Ishikawa (cell line): ENCODE results near the gene ZNF583.

Experiments used
- CREB1 ChIP-seq: IDR thresholded peaks from 2 replicates; pipeline ENCODE4 v1.6.1; 2012; ENCODE audit warnings: low read depth
- EGR1 ChIP-seq: IDR thresholded peaks from 2 replicates; pipeline ENCODE4 v1.6.1; 2012
- EP300 ChIP-seq: IDR thresholded peaks from 2 replicates; pipeline ENCODE4 v1.6.1; 2012; ENCODE audit warnings: borderline replicate concordance
- FOXM1 ChIP-seq: IDR thresholded peaks from 2 replicates; pipeline ENCODE4 v1.6.1; 2012; ENCODE audit warnings: low read depth, borderline replicate concordance
- RAD21 ChIP-seq: IDR thresholded peaks from 2 replicates; pipeline ENCODE4 v1.6.1; 2012; ENCODE audit warnings: low read depth
- TAF1 ChIP-seq: IDR thresholded peaks from 2 replicates; pipeline ENCODE4 v1.6.1; 2012; ENCODE audit warnings: low read depth, mild to moderate bottlenecking
- TCF12 ChIP-seq: IDR thresholded peaks from 2 replicates; pipeline ENCODE4 v1.6.1; 2012; ENCODE audit warnings: low read depth
- TEAD4 ChIP-seq: IDR thresholded peaks from 2 replicates; pipeline ENCODE4 v1.6.1; 2012
- YY1 ChIP-seq: IDR thresholded peaks from 2 replicates; pipeline ENCODE4 v1.6.1; 2012; ENCODE audit warnings: low read depth
- ZBTB7A ChIP-seq: IDR thresholded peaks from 2 replicates; pipeline ENCODE4 v1.6.1; 2012; ENCODE audit warnings: low read depth
- TF ChIP-seq, protein P1 (sequence below): IDR thresholded peaks from 2 replicates; pipeline ENCODE4 v1.6.1; 2012; ENCODE audit warnings: low read depth, mild to moderate bottlenecking
- TF ChIP-seq, protein P2 (sequence below): IDR thresholded peaks from 2 replicates; pipeline ENCODE4 v1.6.1; 2012

DNA sequence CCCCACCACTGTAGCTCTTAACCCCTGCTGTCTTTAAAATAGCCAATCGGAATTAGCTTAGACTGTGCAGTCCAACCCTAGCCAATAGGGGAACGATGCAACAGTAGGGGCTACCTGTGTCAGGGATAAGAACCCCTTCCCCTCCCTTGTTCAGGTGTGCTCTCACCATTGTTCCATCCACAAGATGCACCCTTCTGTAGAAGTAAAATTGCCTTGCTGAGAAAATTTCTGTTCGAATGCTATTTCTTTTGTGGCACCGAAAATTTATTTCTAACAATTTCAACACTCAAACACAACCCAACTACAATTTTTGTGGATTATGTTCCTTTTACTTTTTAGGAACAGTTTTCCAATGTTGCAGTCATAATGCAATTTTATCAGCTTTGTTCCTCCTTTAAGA, 3.6 kb upstream of the ZNF583 start:
- TF ChIP-seq EP300 (no peak), TAF1 (no peak), TEAD4 (no peak), ZBTB7A (no peak), TCF12 (no peak), FOXM1 (no peak), RAD21 (no peak), YY1 (no peak), EGR1 (no peak), CREB1 (no peak)
- TF ChIP-seq, protein P1, sequence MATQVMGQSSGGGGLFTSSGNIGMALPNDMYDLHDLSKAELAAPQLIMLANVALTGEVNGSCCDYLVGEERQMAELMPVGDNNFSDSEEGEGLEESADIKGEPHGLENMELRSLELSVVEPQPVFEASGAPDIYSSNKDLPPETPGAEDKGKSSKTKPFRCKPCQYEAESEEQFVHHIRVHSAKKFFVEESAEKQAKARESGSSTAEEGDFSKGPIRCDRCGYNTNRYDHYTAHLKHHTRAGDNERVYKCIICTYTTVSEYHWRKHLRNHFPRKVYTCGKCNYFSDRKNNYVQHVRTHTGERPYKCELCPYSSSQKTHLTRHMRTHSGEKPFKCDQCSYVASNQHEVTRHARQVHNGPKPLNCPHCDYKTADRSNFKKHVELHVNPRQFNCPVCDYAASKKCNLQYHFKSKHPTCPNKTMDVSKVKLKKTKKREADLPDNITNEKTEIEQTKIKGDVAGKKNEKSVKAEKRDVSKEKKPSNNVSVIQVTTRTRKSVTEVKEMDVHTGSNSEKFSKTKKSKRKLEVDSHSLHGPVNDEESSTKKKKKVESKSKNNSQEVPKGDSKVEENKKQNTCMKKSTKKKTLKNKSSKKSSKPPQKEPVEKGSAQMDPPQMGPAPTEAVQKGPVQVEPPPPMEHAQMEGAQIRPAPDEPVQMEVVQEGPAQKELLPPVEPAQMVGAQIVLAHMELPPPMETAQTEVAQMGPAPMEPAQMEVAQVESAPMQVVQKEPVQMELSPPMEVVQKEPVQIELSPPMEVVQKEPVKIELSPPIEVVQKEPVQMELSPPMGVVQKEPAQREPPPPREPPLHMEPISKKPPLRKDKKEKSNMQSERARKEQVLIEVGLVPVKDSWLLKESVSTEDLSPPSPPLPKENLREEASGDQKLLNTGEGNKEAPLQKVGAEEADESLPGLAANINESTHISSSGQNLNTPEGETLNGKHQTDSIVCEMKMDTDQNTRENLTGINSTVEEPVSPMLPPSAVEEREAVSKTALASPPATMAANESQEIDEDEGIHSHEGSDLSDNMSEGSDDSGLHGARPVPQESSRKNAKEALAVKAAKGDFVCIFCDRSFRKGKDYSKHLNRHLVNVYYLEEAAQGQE, result no peak
- TF ChIP-seq, protein P2, sequence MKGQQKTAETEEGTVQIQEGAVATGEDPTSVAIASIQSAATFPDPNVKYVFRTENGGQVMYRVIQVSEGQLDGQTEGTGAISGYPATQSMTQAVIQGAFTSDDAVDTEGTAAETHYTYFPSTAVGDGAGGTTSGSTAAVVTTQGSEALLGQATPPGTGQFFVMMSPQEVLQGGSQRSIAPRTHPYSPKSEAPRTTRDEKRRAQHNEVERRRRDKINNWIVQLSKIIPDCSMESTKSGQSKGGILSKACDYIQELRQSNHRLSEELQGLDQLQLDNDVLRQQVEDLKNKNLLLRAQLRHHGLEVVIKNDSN, result no peak
